Iris pigment epithelial cell (primary cell): ENCODE data around the gene SLC16A4.

Experiments used
- DNase-seq: peaks from one replicate; pipeline ENCODE4 v3.0.0-alpha.2; 2011; ENCODE audit warnings: low read depth

Gene SLC16A4

DNA sequence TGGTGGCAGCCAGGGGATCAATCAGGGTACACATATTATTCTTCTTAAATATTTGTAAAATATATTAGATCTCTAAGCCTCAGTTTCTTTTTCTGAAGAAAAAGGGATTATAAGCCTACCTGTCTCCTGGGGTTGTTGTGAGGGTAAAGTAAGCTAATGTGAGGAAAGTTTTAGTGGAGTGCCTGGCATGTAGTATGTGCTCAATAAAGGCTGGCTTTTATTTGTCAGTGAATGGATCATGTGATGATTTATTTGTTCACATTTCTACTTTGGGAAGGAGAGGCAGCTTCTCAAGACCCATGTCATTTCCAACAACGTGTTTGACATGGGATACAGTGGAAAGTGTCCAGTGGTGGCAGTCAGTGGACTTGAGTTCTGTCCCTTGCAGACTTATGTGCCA is 64.0 kb downstream of the SLC16A4 start:
- no peak for DNase-seq

DNA sequence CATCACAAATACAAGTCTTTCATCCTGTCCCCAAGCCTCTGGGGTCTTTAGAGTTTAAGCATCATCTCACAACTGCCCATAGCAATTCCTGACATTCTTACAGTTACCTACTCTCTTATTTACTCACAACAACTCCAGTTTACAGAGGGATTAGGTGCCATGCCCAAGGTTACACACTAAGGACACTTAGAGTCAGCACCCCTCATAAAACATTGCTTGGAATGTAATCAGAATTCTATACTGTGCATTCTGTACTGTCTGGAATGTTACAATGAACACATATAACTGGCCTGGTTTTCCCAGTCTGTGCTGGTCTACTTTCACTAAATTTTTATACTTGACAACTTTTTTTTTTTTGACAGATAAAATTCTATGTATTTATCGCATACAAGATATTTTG is 66.2 kb downstream of the SLC16A4 start:
- no peak for DNase-seq

DNA sequence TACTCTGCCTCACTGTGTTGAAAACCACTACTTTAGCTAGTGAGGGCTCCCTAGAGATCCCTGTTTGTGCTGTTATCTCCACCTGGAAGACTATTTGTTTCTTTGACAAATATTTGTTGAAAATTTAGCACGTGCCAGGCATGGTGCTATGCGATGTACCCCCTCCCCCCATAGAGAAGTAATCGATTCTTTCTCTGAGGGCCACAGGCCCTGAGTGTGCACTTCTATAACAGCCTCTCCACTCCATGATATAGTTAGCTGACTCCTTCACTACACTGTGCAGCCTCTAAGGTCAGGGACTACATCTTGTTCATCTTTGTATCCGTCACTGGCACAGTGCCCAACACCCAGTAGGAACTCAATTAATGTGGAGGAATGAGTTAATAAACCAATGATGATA is 69.0 kb downstream of the SLC16A4 start:
- no peak for DNase-seq

DNA sequence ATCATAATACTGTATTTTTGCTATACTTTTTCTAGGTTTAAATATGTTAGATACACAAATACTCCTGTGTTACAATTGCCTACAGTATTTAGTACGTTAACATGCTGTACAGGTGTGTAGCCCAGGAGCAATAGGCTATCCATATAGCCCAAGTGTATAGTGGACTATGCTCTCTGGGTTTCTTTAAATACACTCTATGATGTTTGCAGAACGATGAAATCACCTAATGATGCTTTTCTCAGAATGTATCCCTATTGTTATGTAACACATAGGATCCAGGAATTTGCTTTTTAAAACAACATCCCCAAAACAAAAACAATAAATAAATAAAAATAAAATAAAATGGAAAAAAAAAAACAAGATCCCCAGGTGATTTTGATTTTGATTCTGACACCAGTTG is 69.8 kb downstream of the SLC16A4 start:
- DNase-seq, result no peak

DNA sequence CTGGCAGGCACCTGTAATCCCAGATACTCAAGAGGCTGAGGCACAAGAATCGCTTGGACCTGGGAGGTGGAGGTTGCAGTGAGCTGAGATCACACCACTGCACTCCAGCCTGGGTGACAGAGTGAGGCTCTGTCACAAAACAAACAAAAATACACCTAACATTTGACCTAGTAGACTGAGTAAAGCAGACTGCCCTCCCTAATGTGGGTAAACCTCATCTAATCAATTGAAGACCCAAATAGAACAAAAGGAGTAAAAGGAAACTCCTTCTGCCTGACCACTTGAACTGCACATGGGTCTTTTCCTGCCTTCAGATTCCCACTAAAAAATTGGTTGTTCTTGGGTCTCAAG is 70.7 kb downstream of the SLC16A4 start:
- no peak for DNase-seq

DNA sequence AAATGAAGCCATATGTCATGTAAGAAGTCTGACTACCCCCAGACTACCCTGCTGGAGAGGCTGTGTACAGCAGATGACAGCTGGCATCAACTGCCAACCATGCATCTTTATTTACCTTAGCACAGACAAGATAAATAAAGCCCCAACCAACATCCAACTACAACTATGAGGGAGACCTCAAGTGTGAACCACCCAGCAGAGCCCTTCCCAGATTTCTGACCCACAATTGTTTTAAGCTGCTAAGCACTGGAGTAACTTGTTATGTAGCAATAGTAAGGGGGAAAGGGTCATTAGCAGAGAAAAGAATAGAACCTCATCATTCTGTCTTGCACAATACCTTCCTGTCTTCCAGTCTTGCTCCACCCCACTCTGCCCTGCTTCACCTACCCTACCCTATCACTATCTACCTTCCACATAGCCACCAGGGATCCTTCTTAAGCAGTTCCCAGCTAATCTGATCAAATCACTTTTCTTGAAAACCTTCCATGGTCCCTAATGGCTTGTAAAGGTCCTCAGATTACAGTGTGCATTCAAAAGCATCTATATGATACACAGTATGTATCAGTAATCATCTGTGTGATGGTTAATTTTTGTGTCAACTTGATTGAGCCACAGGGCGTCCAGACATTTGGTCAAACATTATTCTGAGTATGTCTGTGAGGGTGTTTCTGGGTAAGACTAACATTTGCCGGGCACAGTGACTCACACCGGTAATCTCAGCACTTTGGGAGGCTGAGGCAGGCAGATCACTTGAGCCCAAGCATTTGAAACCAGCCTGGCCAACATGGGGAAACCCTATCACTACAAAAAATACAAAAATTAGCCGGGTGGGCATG is 71.3 kb downstream of the SLC16A4 start:
- peak; percentile 19 for DNase-seq

DNA sequence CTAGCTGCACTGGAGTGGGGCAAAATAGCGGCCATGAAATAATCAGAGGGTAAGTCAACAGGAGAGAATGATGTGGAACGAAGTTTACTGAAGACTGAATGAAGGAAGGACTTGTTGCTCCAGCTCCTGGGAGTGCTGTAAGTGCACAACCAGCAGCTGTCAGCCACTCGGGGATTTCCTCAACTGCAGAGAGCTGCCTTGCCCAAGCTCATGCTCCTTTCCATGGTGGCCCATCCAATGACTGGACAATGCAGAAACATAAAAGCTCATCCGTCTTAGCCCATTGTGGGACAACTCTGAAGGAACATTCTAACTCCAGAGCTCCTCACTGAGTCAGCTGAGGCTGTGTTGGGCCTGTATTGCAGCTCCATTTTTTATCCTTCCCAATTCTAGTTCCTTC is 72.8 kb downstream of the SLC16A4 start:
- DNase-seq, result no peak

DNA sequence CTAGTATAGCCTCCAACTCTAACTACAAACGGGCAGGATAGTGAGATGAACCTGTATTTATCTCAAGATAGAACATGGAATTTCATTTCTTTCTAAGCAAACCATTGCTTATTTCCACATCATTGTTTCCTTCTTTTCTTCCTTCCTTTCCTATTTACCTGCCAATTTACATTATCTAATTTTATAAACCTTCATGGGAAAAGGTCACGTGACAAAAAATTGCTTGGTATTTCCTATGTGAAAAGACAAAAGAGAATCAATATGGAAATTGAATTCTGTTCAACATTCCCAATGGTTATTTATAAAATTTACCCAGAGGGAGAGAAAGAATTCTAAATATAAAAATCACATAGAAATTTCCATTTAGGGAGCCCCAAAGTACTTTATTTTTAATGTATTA is 74.1 kb downstream of the SLC16A4 start:
- DNase-seq, result no peak
